HG03565 (cell line): ENCODE results near the gene FERMT3.

Experiments
- ATAC-seq: cut with Tn5 transposase; IDR thresholded peaks from one replicate; pipeline ENCODE4 v1.9.1; 2021; ENCODE audit warnings: mild to moderate bottlenecking, moderate library complexity; ENCODE audit not compliant: unreplicated experiment

The FERMT3 gene

DNA sequence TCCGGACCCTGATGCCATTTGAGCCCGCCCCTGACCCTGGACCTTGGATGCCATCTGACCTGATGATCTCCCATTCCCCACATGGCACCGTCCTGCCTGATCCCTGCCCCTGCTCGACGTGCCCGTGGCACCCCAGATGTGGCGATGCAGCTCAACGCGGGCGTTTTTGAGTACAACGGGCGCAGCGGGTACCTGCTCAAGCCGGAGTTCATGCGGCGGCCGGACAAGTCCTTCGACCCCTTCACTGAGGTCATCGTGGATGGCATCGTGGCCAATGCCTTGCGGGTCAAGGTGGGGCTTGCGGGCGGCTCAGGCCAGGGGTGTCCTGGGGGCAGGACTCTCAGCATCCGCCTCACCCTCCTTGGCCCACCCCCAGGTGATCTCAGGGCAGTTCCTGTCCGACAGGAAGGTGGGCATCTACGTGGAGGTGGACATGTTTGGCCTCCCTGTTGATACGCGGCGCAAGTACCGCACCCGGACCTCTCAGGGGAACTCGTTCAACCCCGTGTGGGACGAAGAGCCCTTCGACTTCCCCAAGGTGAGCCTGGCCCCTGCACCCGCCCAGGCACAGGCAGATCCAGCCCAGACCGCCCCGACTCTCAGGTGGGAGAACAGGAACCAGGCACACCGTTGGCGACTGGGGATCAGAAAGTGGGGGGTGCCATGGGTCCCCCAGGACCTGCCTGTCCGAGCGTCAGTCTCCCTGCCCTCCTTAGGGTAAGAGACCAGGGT, 55.9 kb downstream of the FERMT3 start:
- no peak for ATAC-seq

DNA sequence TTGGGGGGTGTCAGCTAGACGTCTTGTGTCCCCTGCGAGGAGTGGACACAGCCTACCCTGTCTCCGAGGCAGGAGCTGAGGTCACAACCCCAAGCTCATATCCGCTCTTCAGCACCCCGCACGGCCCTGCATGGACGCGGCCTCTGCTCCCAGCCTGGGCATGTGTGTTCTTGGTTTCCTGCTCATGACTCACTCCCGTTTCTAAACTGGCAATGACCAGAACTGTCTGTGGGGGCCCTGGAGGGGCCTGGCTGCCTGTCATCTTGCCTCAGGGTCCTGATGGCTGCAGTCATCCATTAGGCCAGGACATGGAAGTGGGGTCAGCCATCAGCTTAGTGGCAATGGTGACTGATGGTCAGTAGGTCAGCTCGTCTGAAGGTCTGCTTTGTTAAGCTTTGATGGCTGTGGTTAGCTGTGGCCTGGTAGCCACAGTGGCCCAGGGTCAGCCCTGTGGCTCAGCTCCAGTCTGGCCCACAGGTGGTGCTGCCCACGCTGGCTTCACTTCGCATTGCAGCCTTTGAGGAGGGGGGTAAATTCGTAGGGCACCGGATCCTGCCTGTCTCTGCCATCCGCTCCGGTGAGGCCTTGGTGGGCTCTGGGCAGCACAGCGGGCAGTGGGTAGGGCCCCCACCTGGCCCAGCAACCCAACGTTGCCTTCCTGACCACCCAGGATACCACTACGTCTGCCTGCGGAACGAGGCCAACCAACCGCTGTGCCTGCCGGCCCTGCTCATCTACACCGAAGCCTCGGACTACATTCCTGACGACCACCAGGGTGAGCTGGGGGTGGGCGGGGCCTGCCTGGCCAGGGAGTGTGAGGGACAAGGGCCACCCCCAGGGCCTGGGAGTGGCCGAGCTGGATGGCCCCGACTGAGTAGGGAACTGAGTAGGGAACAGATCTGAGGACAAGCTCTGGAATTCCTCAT, 56.8 kb downstream of the FERMT3 start:
- ATAC-seq, result no peak

DNA sequence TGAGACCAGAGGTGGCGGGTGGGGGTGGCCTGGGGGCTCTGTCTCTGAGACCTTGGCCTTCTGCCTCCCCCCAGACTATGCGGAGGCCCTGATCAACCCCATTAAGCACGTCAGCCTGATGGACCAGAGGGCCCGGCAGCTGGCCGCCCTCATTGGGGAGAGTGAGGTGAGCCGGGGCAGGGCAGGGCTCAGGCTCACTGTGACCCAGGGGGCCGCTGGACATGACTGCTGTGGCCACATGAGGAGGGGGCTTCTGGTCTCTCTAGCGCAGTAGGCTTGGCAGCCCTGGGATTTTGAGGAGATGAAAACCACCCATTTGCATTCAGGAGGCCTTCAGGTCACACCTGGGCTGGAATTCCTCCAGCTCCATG, 57.4 kb downstream of the FERMT3 start:
- no peak for ATAC-seq

DNA sequence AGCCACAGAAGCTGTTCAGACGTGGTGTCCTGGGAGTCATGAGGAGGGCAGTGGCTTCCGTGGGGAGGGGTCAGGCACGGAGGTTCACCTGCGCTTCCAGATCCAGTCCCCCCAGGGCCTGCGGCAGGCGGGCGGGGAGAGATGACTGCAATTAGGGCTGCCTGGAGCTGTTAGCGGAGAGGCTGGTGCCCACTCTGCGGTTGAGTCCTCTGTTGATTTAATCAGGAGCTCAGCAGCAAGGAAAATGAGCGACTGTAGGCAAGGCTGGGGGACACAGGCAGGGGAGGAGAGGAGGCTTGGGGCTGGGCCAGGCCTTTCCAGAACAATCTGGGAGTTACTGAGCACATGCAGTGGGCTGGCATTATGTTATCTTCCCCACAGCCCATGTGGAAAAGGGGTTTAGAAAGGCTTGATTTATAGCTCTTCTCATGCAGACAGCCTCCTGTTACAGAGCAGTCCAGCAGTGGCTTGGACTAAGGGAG, 57.9 kb downstream of the FERMT3 start:
- ATAC-seq, result no peak

DNA sequence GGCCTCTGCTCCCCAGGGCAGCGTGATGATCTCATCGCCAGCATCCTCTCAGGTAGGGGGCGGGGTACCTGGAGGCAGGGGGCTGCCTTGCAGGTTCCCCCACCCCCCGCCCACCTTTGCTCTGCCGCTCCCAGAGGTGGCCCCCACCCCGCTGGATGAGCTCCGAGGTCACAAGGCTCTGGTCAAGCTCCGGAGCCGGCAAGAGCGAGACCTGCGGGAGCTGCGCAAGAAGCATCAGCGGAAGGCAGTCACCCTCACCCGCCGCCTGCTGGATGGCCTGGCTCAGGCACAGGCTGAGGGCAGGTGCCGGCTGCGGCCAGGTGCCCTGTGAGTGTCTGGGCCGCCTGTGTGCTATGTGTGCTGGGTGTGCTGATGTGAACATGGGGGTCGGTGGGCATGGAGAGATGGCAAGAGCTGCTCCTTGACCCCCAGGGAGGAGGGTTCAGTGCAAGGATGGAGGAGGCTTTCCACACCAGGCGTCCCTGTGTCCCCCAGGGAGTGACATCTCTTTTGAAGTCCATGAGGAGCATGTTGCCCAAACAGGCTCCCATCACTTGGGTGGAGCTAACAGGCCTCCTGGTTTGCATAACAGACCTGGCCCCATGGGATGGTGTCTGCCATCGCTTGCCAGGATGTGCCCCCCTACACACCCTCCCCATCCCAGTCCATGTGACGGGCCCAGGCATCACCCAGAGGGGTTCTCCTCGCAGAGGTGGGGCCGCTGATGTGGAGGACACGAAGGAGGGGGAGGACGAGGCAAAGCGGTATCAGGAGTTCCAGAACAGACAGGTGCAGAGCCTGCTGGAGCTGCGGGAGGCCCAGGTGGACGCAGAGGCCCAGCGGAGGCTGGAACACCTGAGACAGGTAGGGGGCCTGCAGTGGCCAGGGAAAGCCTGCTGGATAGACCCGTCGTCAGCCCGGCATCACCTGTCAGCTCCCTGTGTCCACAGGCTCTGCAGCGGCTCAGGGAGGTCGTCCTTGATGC, 58.9 kb downstream of the FERMT3 start:
- ATAC-seq, result no peak

DNA sequence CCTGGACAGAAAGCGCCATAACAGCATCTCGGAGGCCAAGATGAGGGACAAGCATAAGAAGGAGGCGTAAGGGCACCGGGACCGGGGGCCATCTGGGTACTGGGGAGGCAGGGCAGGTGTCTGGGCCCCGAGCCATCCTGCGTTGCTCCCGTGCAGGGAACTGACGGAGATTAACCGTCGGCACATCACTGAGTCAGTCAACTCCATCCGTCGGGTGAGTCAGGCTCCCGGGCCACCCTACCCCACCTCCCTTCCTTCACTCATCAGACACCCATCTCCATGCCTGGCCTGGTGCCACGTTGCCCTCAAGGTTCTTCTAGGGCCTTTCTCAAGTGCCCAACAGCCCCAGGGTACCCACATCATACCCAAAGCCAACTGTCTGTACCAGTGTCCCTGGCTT, 59.8 kb downstream of the FERMT3 start:
- no peak for ATAC-seq

DNA sequence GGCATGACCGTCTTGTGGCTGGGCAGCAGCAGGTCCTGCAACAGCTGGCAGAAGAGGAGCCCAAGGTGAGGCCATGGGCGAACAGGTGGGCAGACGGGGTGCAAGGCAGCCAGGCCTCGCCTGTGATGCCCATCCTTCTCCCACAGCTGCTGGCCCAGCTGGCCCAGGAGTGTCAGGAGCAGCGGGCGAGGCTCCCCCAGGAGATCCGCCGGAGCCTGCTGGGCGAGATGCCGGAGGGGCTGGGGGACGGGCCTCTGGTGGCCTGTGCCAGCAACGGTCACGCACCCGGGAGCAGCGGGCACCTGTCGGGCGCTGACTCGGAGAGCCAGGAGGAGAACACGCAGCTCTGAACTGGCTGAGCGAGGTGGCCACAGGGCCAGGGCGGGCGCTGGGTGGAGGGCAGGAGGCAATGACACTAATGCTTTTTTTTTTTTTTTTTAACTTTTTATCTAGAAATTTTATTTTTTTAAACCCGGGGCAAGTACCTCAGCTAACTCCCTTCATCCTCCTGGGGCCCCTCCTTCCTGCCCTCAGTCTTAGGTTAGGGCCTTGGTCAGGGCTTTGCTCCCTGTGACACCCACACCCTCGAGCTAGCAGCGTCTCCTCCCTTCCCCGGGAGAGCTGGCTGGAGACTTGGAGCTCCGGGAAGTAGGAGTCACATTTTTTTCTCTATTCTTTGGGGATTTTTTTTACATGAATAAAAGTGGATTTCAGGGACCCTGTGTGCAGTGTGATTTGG, 60.9 kb downstream of the FERMT3 start:
- no peak for ATAC-seq

DNA sequence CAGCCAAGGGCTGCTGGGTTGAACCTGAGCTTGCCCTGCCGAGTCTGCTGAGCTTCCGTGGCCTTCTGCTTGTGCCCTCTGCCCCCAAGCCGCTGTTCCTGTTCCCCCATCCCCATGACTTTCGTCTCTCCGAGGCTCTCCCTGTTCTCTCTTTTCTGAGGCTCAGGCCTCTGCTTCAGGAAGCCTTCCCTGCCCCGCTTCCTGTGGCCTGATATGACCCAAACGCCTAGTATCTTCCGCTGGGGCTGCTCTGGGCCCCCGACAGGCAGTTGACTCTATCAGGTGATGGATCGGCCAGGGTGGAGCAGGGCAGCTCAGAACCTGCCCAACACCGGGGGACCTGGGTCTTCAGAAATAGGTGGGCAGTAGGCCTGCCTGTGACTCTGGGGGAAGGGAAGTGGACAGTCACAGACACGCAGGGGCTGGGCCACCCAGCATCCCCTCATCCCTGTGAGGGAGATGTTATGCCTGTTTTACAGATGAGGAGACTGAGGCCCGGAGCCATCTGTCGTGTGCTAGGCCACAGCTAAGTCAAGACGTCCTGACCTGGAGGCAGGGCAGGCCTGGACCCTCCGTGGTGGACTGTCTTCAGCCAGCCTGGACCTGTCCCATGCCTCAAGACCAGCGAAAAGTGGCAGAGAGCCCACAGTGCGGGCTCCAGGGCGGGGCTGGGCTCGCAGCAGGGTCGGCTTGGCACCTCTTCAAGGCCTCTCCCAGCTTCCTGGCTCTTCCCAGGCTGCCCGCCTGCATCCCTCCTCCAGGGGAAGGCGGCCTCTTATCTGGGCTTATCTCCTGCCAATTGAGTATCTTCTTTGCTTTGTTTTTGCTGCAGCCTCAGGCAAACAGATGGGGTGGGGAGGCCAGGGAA, 61.7 kb downstream of the FERMT3 start:
- ATAC-seq, result no peak

DNA sequence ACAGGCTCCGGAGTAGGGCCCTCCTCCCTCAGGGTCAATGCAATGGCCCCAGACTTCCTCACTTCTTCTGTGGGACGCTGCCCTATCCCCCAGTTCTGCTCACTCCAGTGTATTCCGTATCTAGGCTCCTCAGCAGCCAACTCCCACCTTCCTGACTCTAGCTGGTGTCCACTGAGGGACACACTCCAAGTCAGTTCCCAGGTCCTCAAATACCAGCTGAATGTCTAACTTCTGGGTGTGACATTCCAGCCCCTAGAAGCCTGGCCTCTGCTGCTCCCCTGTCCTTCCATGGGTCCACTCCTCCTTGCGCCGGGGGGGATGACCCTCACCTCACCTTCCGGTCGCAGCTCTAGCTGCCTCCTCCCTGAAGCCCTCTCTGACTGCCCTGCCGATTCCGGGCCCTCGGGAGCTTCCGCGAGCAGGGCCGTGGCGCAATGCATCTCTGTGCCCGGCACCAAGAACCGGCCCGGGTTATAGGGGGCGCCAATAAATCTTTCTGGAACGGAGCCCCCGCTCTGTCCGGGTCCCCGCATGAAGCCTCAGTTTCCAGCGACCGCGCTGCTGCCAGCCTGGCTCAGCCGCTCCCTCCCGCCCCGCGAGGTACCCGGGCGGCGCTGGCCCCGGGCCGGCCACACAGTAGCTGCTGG, 62.5 kb downstream of the FERMT3 start:
- peak; percentile 4 for ATAC-seq

DNA sequence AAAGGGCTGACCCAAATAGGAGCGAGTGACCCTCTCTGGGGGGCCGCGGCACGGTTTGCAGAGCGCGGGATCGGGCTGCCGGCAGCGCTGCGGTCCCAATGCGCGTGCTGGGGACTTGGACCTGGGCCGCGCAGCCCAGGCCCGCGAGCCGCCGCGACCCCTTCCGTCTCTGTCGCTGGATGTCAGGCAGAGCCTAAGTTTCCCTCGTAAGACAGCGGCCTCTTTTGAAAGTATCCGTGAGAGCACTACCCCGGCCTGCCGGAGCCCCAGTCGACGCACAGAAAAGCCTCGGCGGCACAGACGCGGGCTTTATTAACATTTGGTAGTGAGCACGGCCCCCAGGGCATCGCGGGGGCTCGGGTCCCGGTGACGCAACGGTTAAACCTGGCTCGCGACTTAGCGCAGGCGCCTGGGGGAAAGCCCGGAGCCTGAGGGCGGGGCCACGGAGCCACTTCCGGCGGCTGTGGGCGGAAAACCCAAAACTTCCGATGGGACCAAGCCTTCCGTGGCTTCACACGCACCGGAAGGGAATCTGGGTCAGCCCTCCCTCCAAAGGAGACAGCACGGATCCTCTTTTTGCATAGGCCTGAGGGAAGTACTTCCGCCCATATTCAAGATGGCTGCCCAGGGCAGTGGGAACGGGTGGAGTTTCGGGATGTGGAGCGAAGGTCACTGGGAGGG, 63.2 kb downstream of the FERMT3 start:
- peak; percentile 46 for ATAC-seq
